OCI-LY7 (cell line): ENCODE measurements around the gene COL4A1. TPM values are rescaled to one million over a fixed set of nuclear protein-coding genes. Genes with fewer than 3 reads are reported as not detected.

Source experiments
- BruUV-seq: library from RNA; stranded (reverse); fragments of 400-500 nt; replicated peaks from 2 replicates; lab custom pipeline; 2021; lab: Mats Ljungman, UMichigan
- CTCF ChIA-PET: fragments of 300-600 bp; sonication (Branson Sonifier 250); formaldehyde crosslinking; loops from one replicate; lab custom pipeline; 2022; ENCODE audit warnings: antibody characterized with exemption; ENCODE audit not compliant: unreplicated experiment; lab: Charles Lee
- POLR2A ChIA-PET: fragments of 300-600 bp; sonication (Branson Sonifier 250); formaldehyde crosslinking; loops from one replicate; lab custom pipeline; 2022; ENCODE audit warnings: antibody characterized with exemption; lab: Charles Lee
- DNase-seq: peaks from one replicate; pipeline ENCODE4 v3.0.0-alpha.2; 2015; ENCODE audit warnings: low spot score
- H2AFZ ChIP-seq: fragments of 200-600 bp; sonication (generic), shearing (Covaris generic); 2 replicates; pipeline ENCODE4 v1.6.1; 2014; ENCODE audit warnings: mild to moderate bottlenecking, antibody characterized with exemption, low read length, moderate library complexity
- H3K27ac ChIP-seq: fragments of 200-600 bp; sonication (generic); 2 replicates; pipeline ENCODE4 v1.5.1; 2014; ENCODE audit warnings: mixed run types, low read depth, mild to moderate bottlenecking, moderate library complexity, low read length, inconsistent platforms; ENCODE audit not compliant: poor library complexity, severe bottlenecking
- H3K36me3 ChIP-seq: fragments of 200-600 bp; sonication (generic); 2 replicates; pipeline ENCODE4 v1.6.1; 2014; ENCODE audit warnings: mild to moderate bottlenecking, antibody characterized with exemption, low read length, moderate library complexity, mixed read lengths; ENCODE audit not compliant: insufficient read depth
- H3K4me1 ChIP-seq: fragments of 200-600 bp; sonication (generic); 2 replicates; pipeline ENCODE4 v1.5.1; 2014; ENCODE audit warnings: mild to moderate bottlenecking, low read length; ENCODE audit not compliant: insufficient read depth, poor library complexity, severe bottlenecking
- H3K4me2 ChIP-seq: fragments of 200-600 bp; sonication (generic); 2 replicates; pipeline ENCODE4 v1.6.1; 2014; ENCODE audit warnings: mild to moderate bottlenecking, low read length
- H3K4me3 ChIP-seq: fragments of 200-600 bp; sonication (generic); 2 replicates; pipeline ENCODE4 v1.5.1; 2014; ENCODE audit warnings: mild to moderate bottlenecking, low read depth, low read length; ENCODE audit not compliant: poor library complexity, severe bottlenecking
- H3K79me2 ChIP-seq: fragments of 200-600 bp; sonication (generic); 2 replicates; pipeline ENCODE4 v1.6.1; 2016; ENCODE audit warnings: low read depth, mild to moderate bottlenecking, low read length, moderate library complexity, mixed read lengths; ENCODE audit not compliant: insufficient read depth
- H3K9me2 ChIP-seq: fragments of 200-600 bp; sonication (generic); 2 replicates; pipeline ENCODE4 v1.6.1; 2016; ENCODE audit warnings: mild to moderate bottlenecking, low read length, mixed read lengths; ENCODE audit not compliant: insufficient read depth
- H3K9me3 ChIP-seq: fragments of 200-600 bp; sonication (generic); 2 replicates; pipeline ENCODE4 v1.6.1; 2014; ENCODE audit warnings: mild to moderate bottlenecking, mixed run types, low read length, mixed read lengths
- H4K20me1 ChIP-seq: fragments of 200-600 bp; sonication (generic); 2 replicates; pipeline ENCODE4 v1.6.1; 2014; ENCODE audit warnings: mild to moderate bottlenecking, antibody characterized with exemption, low read length, moderate library complexity, mixed read lengths; ENCODE audit not compliant: insufficient read depth
- CTCF ChIP-seq: fragments of 200-600 bp; sonication (generic); conservative IDR thresholded peaks from 2 replicates; pipeline ENCODE4 v1.5.1; 2014; ENCODE audit warnings: mild to moderate bottlenecking, antibody characterized with exemption, low read length, moderate library complexity, mixed read lengths
- EZH2phosphoT487 ChIP-seq: fragments of 200-600 bp; sonication (generic); IDR thresholded peaks from 2 replicates; pipeline ENCODE4 v1.6.1; 2018; ENCODE audit warnings: low read depth, borderline replicate concordance, mild to moderate bottlenecking, mixed run types, antibody characterized with exemption, low read length, moderate library complexity, mixed read lengths
- intact Hi-C: fragments of 100-400 bp; cut with micrococcal nuclease; formaldehyde crosslinking; loops from one replicate; pipeline ENCODE4 v1.10.0; 2022; ENCODE audit not compliant: unreplicated experiment
- total RNA-seq, 2 experiments: library from RNA; depleted of rRNA in 1 of 2; stranded (reverse); fragments of >200 nt in 1 of 2; shearing (Covaris generic) in 1 of 2; gene quantifications; 2 replicates each; pipeline ENCODE4 v1.2.3, GENCODE V29; 2014 to 2022

The COL4A1 gene
- total RNA-seq, 2 experiments from 2014 or later = 0.06 TPM; not detected in 1

- no peak for TF ChIP-seq EZH2phosphoT487
- TF ChIP-seq CTCF = no peak
- H3K9me2 ChIP-seq = no peaks in the 10 kb centered on the region
- H3K27ac ChIP-seq = no peak overlapping the region
- H2AFZ ChIP-seq = no peak overlapping the region
- no peaks in the 10 kb centered on the region for H3K36me3 ChIP-seq
- intact Hi-C loops = no loop called here
- POLR2A ChIA-PET = no interaction called here
- no TSS peak for BruUV-seq
- no peak overlapping the region for H3K4me3 ChIP-seq
- no peak overlapping the region for H3K4me2 ChIP-seq
- DNase-seq = no peak
- H3K9me3 ChIP-seq = no peaks in the 10 kb centered on the region
- CTCF ChIA-PET = no interaction called here
- no peaks in the 10 kb centered on the region for H4K20me1 ChIP-seq
- H3K4me1 ChIP-seq = no peaks in the 10 kb centered on the region
- H3K79me2 ChIP-seq = no peaks in the 10 kb centered on the region
These were observed 38.9 kb downstream of the COL4A1 start for GRCh38 chr13:110268061-110268460.

DNA sequence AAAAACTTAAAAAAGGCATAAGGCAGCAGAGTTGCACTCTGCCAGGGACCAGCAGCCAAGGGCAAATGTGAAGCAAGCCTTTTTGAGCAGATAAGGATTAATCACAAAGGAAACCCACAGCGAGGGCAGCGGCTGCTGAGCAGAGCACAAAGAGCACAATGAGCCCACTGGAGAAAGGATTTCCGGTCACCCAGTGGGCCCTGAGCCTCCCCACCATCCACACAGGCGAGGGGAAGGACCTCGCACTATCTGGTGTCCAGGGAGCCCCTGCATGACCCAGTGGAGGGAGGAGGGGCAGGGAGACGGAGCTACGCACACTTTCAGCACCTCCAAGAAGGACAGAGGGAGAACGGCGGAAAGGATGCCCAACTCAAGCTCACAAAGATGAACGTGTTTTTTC lies 40.0 kb downstream of the COL4A1 start:
- Histone ChIP-seq H3K9me2 (no peaks in the 10 kb centered on the region), H3K9me3 (no peaks in the 10 kb centered on the region), H3K79me2 (no peaks in the 10 kb centered on the region), H3K4me3 (no peak overlapping the region), H3K4me1 (no peaks in the 10 kb centered on the region), H2AFZ (no peak overlapping the region), H3K4me2 (no peak overlapping the region), H3K27ac (no peak overlapping the region), H3K36me3 (no peaks in the 10 kb centered on the region), H4K20me1 (no peaks in the 10 kb centered on the region)
- no peak for DNase-seq
- TF ChIP-seq EZH2phosphoT487 (no peak), CTCF (no peak)
- BruUV-seq = no TSS peak
- POLR2A ChIA-PET = no interaction called here
- CTCF ChIA-PET = no interaction called here
- intact Hi-C loops = no loop called here

- Histone ChIP-seq H3K4me3 (no peak overlapping the region), H3K9me3 (no peaks in the 10 kb centered on the region), H3K4me2 (no peak overlapping the region), H4K20me1 (no peaks in the 10 kb centered on the region), H2AFZ (no peak overlapping the region), H3K79me2 (no peaks in the 10 kb centered on the region), H3K36me3 (no peaks in the 10 kb centered on the region), H3K27ac (no peak overlapping the region), H3K9me2 (no peaks in the 10 kb centered on the region), H3K4me1 (no peaks in the 10 kb centered on the region)
- CTCF ChIA-PET = no interaction called here
- no TSS peak for BruUV-seq
- TF ChIP-seq EZH2phosphoT487 (no peak), CTCF (no peak)
- intact Hi-C loops = no loop called here
- POLR2A ChIA-PET = no interaction called here
- DNase-seq = no peak
These were observed 40.5 kb downstream of the COL4A1 start for GRCh38 chr13:110266431-110266809.
